GM10266 (cell line): ENCODE data around the gene TMEM259.

ENCODE experiments used
- DNase-seq: peaks from one replicate; pipeline ENCODE4 v3.0.0; 2012; ENCODE audit errors: extremely low spot score
- CTCF ChIP-seq: IDR thresholded peaks from 2 replicates; pipeline ENCODE4 v1.5.1; 2012; ENCODE audit warnings: mild to moderate bottlenecking, low read depth; ENCODE audit not compliant: control insufficient read depth, insufficient read depth; ENCODE audit errors: missing control alignments

The TMEM259 gene

DNA sequence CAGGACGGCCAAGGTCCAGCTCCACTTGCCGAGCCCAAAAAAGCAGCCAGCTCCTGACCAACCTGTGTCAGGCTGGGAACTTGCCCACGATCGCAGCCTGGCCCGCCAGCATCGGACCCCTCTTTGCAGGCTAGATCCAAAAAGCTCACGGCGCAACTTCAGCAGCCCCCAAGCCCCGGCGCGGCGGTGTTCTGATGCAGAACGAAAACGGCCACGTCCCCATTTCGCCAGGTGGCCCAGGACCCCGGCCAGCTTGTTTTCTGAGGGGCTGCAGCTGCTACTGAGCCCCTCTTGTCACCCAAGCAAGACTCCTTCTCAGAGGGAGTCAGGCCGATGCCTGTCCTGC is 1.3 kb downstream of the TMEM259 start:
- no peak for TF ChIP-seq CTCF
- DNase-seq = no peak

DNA sequence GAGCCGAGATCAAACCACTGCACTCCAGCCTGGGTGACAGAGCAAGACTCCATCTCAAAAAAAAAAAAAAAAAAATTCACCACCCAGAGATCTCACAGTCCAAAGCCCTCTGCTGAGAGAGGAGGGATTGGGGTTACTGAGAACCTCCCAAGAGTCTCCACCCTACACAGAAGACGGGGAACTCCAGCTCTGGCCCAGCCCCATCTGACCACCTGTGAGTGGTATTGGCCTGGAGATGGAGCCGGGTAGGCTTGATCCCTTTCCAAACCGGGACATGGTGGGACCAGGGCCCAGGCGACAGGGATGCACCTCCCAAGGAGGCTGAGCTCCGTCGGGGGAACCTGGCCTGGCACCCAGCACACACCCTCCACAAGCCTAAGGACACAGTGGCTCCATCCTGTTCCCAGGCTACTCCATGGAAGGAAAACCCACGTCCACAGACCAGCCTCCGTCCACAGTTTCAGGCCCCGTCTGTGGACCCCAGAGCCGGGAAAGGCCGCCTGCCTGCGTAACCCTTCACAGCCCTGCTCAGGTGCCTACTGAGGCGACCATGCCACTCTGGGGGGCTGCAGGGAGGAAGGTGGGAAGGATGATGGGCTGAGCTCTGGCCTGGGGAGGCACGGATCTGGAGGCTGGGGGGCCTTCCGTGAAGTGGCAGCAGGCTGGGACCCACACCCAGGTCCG is 1.8 kb downstream of the TMEM259 start:
- DNase-seq = no peak
- TF ChIP-seq CTCF = no peak

DNA sequence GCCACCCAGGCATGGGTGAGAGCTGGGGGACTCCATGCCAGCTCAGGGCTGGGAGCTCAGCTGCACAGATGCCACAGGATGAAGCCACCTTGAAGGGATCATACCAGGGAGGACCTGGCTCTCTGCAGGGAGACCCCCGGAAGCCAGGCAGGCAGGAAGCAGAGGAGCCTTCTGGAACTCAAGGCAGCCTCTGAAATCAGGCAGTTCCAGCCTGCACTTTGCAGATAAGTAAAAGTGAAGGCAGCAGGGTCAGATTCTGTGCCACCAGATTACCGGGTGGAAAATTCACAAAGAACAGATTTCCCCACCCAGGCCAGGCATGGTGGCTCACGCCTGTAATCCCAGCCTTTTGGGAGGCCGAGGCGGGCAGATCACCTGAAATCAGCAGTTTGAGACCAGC is 2.5 kb downstream of the TMEM259 start:
- DNase-seq = no peak
- TF ChIP-seq CTCF = no peak

DNA sequence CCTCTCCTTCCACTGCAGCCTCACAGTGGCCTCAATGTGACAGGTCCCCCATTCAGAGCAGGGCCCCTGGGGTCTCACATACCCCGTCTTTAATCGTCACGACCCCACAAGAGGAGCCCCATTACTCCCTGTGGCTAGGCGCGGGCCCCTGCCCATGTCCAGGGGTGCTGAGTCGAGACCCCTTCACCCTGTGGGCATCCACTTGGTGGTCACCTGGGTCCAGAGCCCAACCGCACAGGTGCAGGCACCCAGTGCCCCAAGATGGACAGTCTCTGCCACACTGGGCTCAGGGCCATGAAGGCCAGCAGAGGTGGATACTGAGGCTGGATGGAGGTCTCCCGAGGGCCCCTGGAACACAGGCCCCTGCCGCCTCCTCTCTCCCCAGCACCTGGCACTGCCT is 3.0 kb downstream of the TMEM259 start:
- no peak for TF ChIP-seq CTCF
- no peak for DNase-seq

GRCh38 chr19:1017115-1017905 is 3.6 kb downstream of the TMEM259 start:
- DNase-seq = no peak
- no peak for TF ChIP-seq CTCF

DNA sequence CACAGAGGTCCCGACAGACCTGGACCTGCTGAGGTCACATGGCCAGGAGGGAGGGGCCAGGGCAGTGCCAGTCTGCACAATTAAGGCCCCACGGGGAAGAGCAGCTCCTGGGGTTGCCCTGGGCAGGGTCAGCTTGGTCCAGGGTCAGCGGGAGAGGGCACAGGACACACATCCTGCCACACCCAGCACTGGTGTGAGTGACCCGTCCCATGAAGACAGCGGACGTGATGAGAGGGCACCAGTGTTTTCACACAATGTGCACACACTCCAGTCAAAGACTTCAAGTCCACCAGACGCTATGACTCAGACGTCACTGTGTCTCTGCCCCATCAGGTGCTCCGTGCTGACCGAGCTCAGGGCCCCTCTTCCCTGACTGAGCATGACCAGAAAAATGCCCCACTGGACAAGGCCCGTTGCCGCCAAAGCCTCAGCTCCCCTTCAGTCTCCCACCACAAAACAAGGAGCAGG is 4.2 kb downstream of the TMEM259 start:
- no peak for DNase-seq
- TF ChIP-seq CTCF = no peak
